ENCODE data around the gene GRIA2.

Gene GRIA2

GRCh38 chr4:157291071-157291470 is 70.5 kb downstream of the GRIA2 start:
- Mint-ChIP-seq H3K27ac (no peak overlapping the region), H3K36me3 (no peaks in the 10 kb centered on the region), H3K9me3 (no peaks in the 10 kb centered on the region), H3K4me3 (no peak overlapping the region), H3K27me3 (no peaks in the 10 kb centered on the region), H3K4me1 (no peaks in the 10 kb centered on the region)
- DNase-seq, result no peak
- CTCF ChIA-PET, result no interaction called here

- CTCF ChIA-PET, result no interaction called here
- DNase-seq, result no peak
- H3K27me3 Mint-ChIP-seq, result no peaks in the 10 kb centered on the region
- H3K4me1 Mint-ChIP-seq, result no peaks in the 10 kb centered on the region
- no peaks in the 10 kb centered on the region for H3K9me3 Mint-ChIP-seq
- H3K36me3 Mint-ChIP-seq, result no peaks in the 10 kb centered on the region
- no peak overlapping the region for H3K27ac Mint-ChIP-seq
- no peak overlapping the region for H3K4me3 Mint-ChIP-seq
Measured at GRCh38 chr4:157293673-157294072, 73.1 kb downstream of the GRIA2 start.

GRCh38 chr4:157294575-157294974 is 74.0 kb downstream of the GRIA2 start:
- Mint-ChIP-seq H3K27ac (no peak overlapping the region), H3K9me3 (no peaks in the 10 kb centered on the region), H3K36me3 (no peaks in the 10 kb centered on the region), H3K27me3 (no peaks in the 10 kb centered on the region), H3K4me3 (no peak overlapping the region), H3K4me1 (no peaks in the 10 kb centered on the region)
- CTCF ChIA-PET, result no interaction called here
- no peak for DNase-seq

GRCh38 chr4:157300701-157301100 is 80.2 kb downstream of the GRIA2 start:
- no peaks in the 10 kb centered on the region for H3K9me3 Mint-ChIP-seq
- CTCF ChIA-PET, result no interaction called here

GRCh38 chr4:157303471-157303960 is 83.0 kb downstream of the GRIA2 start:
- no peaks in the 10 kb centered on the region for H3K9me3 Mint-ChIP-seq
- no peak for DNase-seq
- no peaks in the 10 kb centered on the region for H3K36me3 Mint-ChIP-seq
- no peaks in the 10 kb centered on the region for H3K27me3 Mint-ChIP-seq
- H3K4me3 Mint-ChIP-seq, result no peak overlapping the region
- H3K4me1 Mint-ChIP-seq, result no peaks in the 10 kb centered on the region
- CTCF ChIA-PET, result no interaction called here
- H3K27ac Mint-ChIP-seq, result no peak overlapping the region

More at GRCh38 chr4:157300701-157301100, 80.2 kb downstream of the GRIA2 start:
- no peak overlapping the region for H3K4me3 Mint-ChIP-seq
- DNase-seq, result no peak
- no peaks in the 10 kb centered on the region for H3K36me3 Mint-ChIP-seq
- H3K27me3 Mint-ChIP-seq, result no peaks in the 10 kb centered on the region
- no peaks in the 10 kb centered on the region for H3K4me1 Mint-ChIP-seq
- no peak overlapping the region for H3K27ac Mint-ChIP-seq

- Mint-ChIP-seq H3K9me3 (no peaks in the 10 kb centered on the region), H3K4me3 (no peak overlapping the region), H3K27ac (no peak overlapping the region), H3K36me3 (no peaks in the 10 kb centered on the region), H3K27me3 (no peaks in the 10 kb centered on the region), H3K4me1 (no peaks in the 10 kb centered on the region)
- DNase-seq, result no peak
- CTCF ChIA-PET, result no interaction called here
Measured at GRCh38 chr4:157304769-157305168, 84.2 kb downstream of the GRIA2 start.

GRCh38 chr4:157312702-157313101 is 92.2 kb downstream of the GRIA2 start:
- Mint-ChIP-seq H3K27ac (no peak overlapping the region), H3K27me3 (no peaks in the 10 kb centered on the region), H3K4me1 (no peaks in the 10 kb centered on the region), H3K9me3 (no peaks in the 10 kb centered on the region), H3K36me3 (no peaks in the 10 kb centered on the region), H3K4me3 (no peak overlapping the region)
- DNase-seq, result no peak
- CTCF ChIA-PET, result no interaction called here

GRCh38 chr4:157314906-157315305 is 94.4 kb downstream of the GRIA2 start:
- Mint-ChIP-seq H3K27ac (no peak overlapping the region), H3K36me3 (no peaks in the 10 kb centered on the region), H3K27me3 (no peaks in the 10 kb centered on the region), H3K4me3 (no peak overlapping the region), H3K9me3 (no peaks in the 10 kb centered on the region), H3K4me1 (no peaks in the 10 kb centered on the region)
- CTCF ChIA-PET, result no interaction called here
- no peak for DNase-seq

- CTCF ChIA-PET, result no interaction called here
- Mint-ChIP-seq H3K4me1 (no peaks in the 10 kb centered on the region), H3K27me3 (no peaks in the 10 kb centered on the region), H3K9me3 (no peaks in the 10 kb centered on the region), H3K27ac (no peak overlapping the region), H3K36me3 (no peaks in the 10 kb centered on the region), H3K4me3 (no peak overlapping the region)
- DNase-seq, result no peak
Measured at GRCh38 chr4:157315968-157316367, 95.4 kb downstream of the GRIA2 start.

- no peak for DNase-seq
- H3K27ac Mint-ChIP-seq, result no peak overlapping the region
- H3K4me3 Mint-ChIP-seq, result no peak overlapping the region
- no peaks in the 10 kb centered on the region for H3K36me3 Mint-ChIP-seq
- H3K4me1 Mint-ChIP-seq, result no peaks in the 10 kb centered on the region
- CTCF ChIA-PET, result no interaction called here
- H3K27me3 Mint-ChIP-seq, result no peaks in the 10 kb centered on the region
- H3K9me3 Mint-ChIP-seq, result peaks cover 3% of the 10 kb centered on the region
Measured at GRCh38 chr4:157320092-157320491, 99.6 kb downstream of the GRIA2 start.

- no peak for DNase-seq
- Mint-ChIP-seq H3K36me3 (no peaks in the 10 kb centered on the region), H3K27ac (no peak overlapping the region), H3K27me3 (no peaks in the 10 kb centered on the region), H3K4me3 (no peak overlapping the region), H3K4me1 (no peaks in the 10 kb centered on the region), H3K9me3 (no peaks in the 10 kb centered on the region)
- CTCF ChIA-PET, result interaction anchor here (0.5 kb wide), 1 partner anchor 772 kb away, joined by 3 read pairs; no protein-coding TSS in a partner anchor
Measured at GRCh38 chr4:157327666-157328065, 107.1 kb downstream of the GRIA2 start.

GRCh38 chr4:157357887-157358286 is 137.4 kb downstream of the GRIA2 start:
- no peak for DNase-seq
- H3K36me3 Mint-ChIP-seq, result no peaks in the 10 kb centered on the region
- no peak overlapping the region for H3K27ac Mint-ChIP-seq
- H3K4me1 Mint-ChIP-seq, result no peaks in the 10 kb centered on the region
- no peak overlapping the region for H3K4me3 Mint-ChIP-seq
- H3K9me3 Mint-ChIP-seq, result peaks cover 1% of the 10 kb centered on the region
- H3K27me3 Mint-ChIP-seq, result no peaks in the 10 kb centered on the region
- CTCF ChIA-PET, result no interaction called here

- DNase-seq, result no peak
- no peak overlapping the region for H3K4me3 Mint-ChIP-seq
- no peaks in the 10 kb centered on the region for H3K4me1 Mint-ChIP-seq
- no peak overlapping the region for H3K27ac Mint-ChIP-seq
- H3K36me3 Mint-ChIP-seq, result no peaks in the 10 kb centered on the region
- H3K27me3 Mint-ChIP-seq, result no peaks in the 10 kb centered on the region
- CTCF ChIA-PET, result no interaction called here
- H3K9me3 Mint-ChIP-seq, result peaks cover 1% of the 10 kb centered on the region
Measured at GRCh38 chr4:157358439-157358838, 137.9 kb downstream of the GRIA2 start.

GRCh38 chr4:157358851-157359250 is 138.3 kb downstream of the GRIA2 start:
- Mint-ChIP-seq H3K27me3 (no peaks in the 10 kb centered on the region), H3K36me3 (no peaks in the 10 kb centered on the region), H3K27ac (no peak overlapping the region), H3K4me3 (no peak overlapping the region), H3K9me3 (peaks cover 1% of the 10 kb centered on the region), H3K4me1 (no peaks in the 10 kb centered on the region)
- CTCF ChIA-PET, result no interaction called here
- no peak for DNase-seq

- H3K27me3 Mint-ChIP-seq, result no peaks in the 10 kb centered on the region
- CTCF ChIA-PET, result no interaction called here
- H3K4me1 Mint-ChIP-seq, result no peaks in the 10 kb centered on the region
- no peaks in the 10 kb centered on the region for H3K36me3 Mint-ChIP-seq
- no peak overlapping the region for H3K4me3 Mint-ChIP-seq
- no peak overlapping the region for H3K27ac Mint-ChIP-seq
- DNase-seq, result no peak
- H3K9me3 Mint-ChIP-seq, result peaks cover 1% of the 10 kb centered on the region
Measured at GRCh38 chr4:157363360-157363759, 142.8 kb downstream of the GRIA2 start.

- Mint-ChIP-seq H3K9me3 (no peaks in the 10 kb centered on the region), H3K4me1 (no peaks in the 10 kb centered on the region), H3K27me3 (no peaks in the 10 kb centered on the region), H3K27ac (no peak overlapping the region), H3K36me3 (no peaks in the 10 kb centered on the region), H3K4me3 (no peak overlapping the region)
- DNase-seq, result no peak
- CTCF ChIA-PET, result no interaction called here
Measured at GRCh38 chr4:157372154-157372553, 151.6 kb downstream of the GRIA2 start.
